ENCODE results near the gene NPB.

NPB gene

DNA sequence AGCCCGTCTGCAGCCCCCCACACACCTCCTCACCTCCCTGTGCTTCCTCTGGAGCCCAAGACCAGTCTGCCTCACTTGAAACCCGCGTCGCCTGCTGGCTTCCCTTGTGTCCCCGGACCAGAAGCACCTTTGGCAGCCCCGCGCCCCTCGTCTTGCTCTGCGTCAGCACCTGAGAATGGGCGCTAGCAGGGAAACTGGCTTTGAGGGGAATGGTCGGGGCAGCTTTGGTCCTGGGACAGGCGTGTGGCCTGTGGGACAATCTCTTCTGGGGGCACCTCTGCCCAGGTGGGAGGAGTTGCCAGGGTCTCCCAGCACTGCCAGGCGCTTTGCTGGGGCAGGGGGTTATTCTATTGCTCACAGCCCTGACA lies 29.1 kb downstream of the NPB start:
- TF ChIP-seq, protein P1, sequence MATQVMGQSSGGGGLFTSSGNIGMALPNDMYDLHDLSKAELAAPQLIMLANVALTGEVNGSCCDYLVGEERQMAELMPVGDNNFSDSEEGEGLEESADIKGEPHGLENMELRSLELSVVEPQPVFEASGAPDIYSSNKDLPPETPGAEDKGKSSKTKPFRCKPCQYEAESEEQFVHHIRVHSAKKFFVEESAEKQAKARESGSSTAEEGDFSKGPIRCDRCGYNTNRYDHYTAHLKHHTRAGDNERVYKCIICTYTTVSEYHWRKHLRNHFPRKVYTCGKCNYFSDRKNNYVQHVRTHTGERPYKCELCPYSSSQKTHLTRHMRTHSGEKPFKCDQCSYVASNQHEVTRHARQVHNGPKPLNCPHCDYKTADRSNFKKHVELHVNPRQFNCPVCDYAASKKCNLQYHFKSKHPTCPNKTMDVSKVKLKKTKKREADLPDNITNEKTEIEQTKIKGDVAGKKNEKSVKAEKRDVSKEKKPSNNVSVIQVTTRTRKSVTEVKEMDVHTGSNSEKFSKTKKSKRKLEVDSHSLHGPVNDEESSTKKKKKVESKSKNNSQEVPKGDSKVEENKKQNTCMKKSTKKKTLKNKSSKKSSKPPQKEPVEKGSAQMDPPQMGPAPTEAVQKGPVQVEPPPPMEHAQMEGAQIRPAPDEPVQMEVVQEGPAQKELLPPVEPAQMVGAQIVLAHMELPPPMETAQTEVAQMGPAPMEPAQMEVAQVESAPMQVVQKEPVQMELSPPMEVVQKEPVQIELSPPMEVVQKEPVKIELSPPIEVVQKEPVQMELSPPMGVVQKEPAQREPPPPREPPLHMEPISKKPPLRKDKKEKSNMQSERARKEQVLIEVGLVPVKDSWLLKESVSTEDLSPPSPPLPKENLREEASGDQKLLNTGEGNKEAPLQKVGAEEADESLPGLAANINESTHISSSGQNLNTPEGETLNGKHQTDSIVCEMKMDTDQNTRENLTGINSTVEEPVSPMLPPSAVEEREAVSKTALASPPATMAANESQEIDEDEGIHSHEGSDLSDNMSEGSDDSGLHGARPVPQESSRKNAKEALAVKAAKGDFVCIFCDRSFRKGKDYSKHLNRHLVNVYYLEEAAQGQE (IDR thresholded peaks at IDR 0.05; ENCODE audit: low read depth): no peak
- TF ChIP-seq, protein P2, sequence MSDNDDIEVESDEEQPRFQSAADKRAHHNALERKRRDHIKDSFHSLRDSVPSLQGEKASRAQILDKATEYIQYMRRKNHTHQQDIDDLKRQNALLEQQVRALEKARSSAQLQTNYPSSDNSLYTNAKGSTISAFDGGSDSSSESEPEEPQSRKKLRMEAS (IDR thresholded peaks at IDR 0.05): no peak
- TF ChIP-seq EGR1 (IDR thresholded peaks at IDR 0.05) (no peak), ZBTB7A (IDR thresholded peaks at IDR 0.05; ENCODE audit: low read depth) (no peak), TAF1 (IDR thresholded peaks at IDR 0.05; ENCODE audit: low read depth) (no peak), CEBPB (IDR thresholded peaks at IDR 0.05) (no peak)

DNA sequence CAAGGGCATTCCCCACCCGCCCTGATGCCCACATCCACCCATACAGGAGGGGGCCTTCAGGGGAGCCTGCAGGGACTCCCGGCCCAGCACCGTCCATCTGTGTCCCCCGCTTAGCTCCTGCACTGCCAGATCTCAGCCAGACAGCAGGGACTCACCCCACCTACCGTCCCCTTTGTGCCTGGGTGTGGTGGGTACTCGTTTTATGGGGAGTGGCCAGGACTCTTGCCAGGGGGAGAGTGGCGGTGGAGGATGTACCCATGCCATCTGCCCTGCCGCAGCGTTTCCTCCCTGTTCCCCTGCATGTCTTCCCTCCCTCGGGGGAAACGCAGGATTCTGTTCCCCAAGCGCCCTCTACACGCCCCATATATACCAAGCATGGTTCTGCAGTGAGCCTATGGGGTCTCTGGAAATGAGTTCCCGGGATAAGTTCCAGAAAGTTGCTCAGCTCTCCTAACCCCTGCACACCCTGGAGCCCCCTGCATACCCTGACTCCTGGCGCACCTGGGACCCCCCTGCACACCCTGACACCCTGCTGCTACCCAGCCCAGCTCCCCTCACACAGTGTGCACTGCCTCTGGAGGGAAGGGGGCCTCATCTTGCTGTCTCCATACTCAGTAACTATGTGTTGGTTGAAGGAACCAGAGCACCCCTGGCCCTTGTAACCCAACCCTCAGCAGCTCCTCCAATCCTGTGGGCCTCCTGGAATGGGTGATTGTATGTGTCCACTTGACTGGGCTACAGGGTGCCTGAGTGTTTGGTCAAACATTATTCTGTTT lies 29.7 kb downstream of the NPB start:
- TF ChIP-seq RAD21 (IDR thresholded peaks at IDR 0.05; ENCODE audit: low read depth) (no peak), TEAD4 (IDR thresholded peaks at IDR 0.05) (no peak), ZBTB7A (IDR thresholded peaks at IDR 0.05; ENCODE audit: low read depth) (no peak), TCF12 (IDR thresholded peaks at IDR 0.05; ENCODE audit: low read depth) (no peak)
- TF ChIP-seq, protein P1 (IDR thresholded peaks at IDR 0.05; ENCODE audit: low read depth): no peak

DNA sequence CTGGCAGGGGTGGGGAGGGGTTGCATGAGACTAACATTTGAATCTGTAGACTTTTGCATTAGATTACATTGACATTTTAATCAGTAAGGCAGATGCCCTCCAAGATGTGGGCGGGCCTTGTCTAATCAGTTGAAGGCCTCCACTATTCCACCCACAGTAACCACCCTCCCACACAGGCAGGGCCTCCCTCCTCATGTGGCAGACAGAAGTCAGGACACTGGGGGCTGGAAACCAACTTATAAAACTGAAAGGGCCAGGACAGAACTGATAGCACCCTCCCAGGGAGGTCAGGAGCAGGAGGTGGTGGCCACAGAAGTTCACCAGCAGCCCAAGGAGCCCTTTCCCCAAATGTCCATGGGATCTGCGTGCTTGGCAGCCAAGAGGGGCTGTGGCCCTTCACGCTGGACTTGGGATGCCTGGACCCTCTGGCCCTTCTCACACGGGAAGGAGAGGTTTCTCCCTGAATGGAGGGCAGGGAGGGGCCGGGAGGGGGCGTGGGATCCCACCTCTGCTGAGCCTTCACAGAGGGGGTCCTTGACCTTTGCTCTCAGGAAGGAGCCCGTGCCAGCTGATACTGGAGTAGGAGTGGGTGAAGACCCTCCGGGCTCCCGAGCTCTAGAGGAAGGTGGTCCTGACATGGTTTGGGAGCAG lies 30.4 kb downstream of the NPB start:
- TF ChIP-seq TAF1 (IDR thresholded peaks at IDR 0.05; ENCODE audit: low read depth) (no peak), TCF12 (IDR thresholded peaks at IDR 0.05; ENCODE audit: low read depth) (no peak), TEAD4 (IDR thresholded peaks at IDR 0.05) (no peak), EP300 (IDR thresholded peaks at IDR 0.05; ENCODE audit: borderline replicate concordance) (no peak), CEBPB (IDR thresholded peaks at IDR 0.05) (no peak), YY1 (IDR thresholded peaks at IDR 0.05; ENCODE audit: low read depth) (no peak), NFIC (IDR thresholded peaks at IDR 0.05) (no peak), RAD21 (IDR thresholded peaks at IDR 0.05; ENCODE audit: low read depth) (no peak), CREB1 (IDR thresholded peaks at IDR 0.05; ENCODE audit: low read depth) (no peak), EGR1 (IDR thresholded peaks at IDR 0.05) (no peak)
- TF ChIP-seq, protein P2 (IDR thresholded peaks at IDR 0.05): no peak
- TF ChIP-seq, protein P1 (IDR thresholded peaks at IDR 0.05; ENCODE audit: low read depth): no peak
- TF ChIP-seq, protein P3, sequence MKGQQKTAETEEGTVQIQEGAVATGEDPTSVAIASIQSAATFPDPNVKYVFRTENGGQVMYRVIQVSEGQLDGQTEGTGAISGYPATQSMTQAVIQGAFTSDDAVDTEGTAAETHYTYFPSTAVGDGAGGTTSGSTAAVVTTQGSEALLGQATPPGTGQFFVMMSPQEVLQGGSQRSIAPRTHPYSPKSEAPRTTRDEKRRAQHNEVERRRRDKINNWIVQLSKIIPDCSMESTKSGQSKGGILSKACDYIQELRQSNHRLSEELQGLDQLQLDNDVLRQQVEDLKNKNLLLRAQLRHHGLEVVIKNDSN (IDR thresholded peaks at IDR 0.05): no peak

DNA sequence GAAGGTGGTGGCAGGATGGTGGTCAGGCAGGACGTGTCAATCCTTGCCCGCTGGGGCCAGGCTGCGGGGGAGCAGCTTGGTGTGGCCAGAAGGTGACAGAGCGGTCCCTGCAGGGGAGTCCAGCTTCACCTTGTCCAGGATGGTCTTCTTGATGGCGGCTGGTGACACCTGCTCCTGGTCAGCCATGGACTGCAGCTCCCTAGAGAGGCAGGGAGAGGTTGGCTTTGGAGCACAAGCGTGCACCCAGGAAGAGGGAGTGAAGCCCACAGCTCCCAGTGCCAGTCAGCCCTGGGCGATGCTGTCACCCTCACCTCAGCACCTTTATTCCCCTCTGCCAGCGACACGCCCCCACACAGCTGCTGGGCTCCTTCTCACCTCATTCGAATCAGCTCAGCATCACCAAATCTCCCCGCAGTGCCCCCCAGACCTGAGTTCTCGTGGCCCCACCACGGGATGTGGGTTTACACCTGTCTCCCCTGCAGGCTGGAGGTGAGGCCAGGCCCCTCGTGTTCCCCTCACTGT lies 31.2 kb downstream of the NPB start:
- TF ChIP-seq FOXM1 (IDR thresholded peaks at IDR 0.05; ENCODE audit: borderline replicate concordance, low read depth): no peak

DNA sequence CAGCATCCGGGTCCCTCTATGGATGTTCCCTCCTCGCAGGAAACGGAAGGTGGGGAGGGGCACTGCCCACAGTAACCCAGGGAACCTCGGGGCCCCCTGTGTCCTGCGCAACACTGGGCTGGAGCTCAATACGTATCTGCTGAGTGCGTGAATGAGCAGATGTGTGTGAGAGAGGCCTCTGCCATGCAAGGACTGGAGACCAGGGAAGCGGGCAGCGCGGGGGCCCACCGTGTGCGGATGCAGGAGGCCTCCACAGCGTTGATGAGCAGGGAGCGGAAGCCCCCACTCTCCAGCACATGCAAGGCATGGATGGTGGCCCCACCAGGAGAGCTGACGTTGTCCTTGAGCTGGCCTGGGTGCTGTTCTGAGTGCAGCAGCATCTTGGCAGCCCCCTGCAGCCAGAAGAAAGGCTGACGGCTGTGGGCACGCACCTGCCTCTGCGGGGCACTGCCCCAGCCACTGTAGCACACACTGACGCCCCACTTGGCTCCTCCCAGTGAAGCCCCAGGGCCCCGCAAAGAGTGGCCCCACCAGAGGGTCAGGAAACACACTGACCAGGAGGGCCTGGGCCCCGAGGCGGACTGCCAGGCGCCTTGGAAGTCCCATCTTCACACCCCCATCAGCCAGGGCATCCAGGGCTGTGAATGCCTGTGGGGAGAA lies 32.2 kb downstream of the NPB start:
- TF ChIP-seq NFIC (IDR thresholded peaks at IDR 0.05) (no peak), CEBPB (IDR thresholded peaks at IDR 0.05) (no peak), FOXM1 (IDR thresholded peaks at IDR 0.05; ENCODE audit: borderline replicate concordance, low read depth) (no peak), YY1 (IDR thresholded peaks at IDR 0.05; ENCODE audit: low read depth) (no peak), TCF12 (IDR thresholded peaks at IDR 0.05; ENCODE audit: low read depth) (no peak), ZBTB7A (IDR thresholded peaks at IDR 0.05; ENCODE audit: low read depth) (no peak), TEAD4 (IDR thresholded peaks at IDR 0.05) (no peak)

Data from Ishikawa (cell line).